Coronary artery (tissue), 2 donors: Measurements from ENCODE around the gene KRT2.

Source experiments
- DNase-seq: peaks from one replicate; pipeline ENCODE4 v3.0.0-alpha.2; 2017; ENCODE audit warnings: low spot score
- H3K27ac ChIP-seq, 2 donors: fragments of 200-600 bp; sonication (generic); one replicate each; pipeline ENCODE4 v1.5.1; 2016 to 2019
- H3K4me3 ChIP-seq: fragments of 200-600 bp; sonication (generic); 2 replicates; pipeline ENCODE4 v1.5.1; 2016; ENCODE audit warnings: mild to moderate bottlenecking, moderate library complexity
- CTCF ChIP-seq: fragments of 200-600 bp; sonication (generic); IDR thresholded peaks from one replicate; pipeline ENCODE4 v1.5.1; 2019; ENCODE audit warnings: antibody characterized with exemption

Gene KRT2

GRCh38 chr12:52660934-52661499 lies 9.0 kb upstream of the KRT2 start:
- no peak for DNase-seq
- H3K4me3 ChIP-seq, result no peak overlapping the region
- TF ChIP-seq CTCF, result no peak
- no peak overlapping the region for H3K27ac ChIP-seq

DNA sequence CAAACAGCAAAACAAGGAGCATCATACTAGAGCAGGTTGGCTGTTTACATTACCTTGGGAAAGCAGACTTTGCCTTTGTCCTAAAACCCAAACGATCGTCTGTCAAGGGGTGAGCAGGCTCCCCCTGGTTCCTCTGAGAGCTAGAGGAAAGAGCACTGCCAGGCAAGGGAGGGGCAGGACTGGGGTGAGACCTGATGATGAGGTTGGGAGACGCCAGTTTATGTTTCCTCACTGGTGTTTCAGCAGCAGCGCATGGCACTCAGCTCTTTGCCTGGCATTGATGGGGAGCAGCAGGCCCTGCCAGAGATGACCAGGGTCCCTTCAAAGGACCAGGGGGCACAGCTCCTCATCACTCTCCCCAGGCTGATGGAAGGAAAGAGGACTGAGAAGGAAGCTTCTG lies 7.9 kb upstream of the KRT2 start:
- Histone ChIP-seq H3K27ac (no peak overlapping the region), H3K4me3 (no peak overlapping the region)
- peak; percentile 16 for DNase-seq
- no peak for TF ChIP-seq CTCF

GRCh38 chr12:52659395-52659794 lies 7.4 kb upstream of the KRT2 start:
- peak; percentile 47 for DNase-seq
- no peak overlapping the region for H3K27ac ChIP-seq
- no peak for TF ChIP-seq CTCF
- no peak overlapping the region for H3K4me3 ChIP-seq

- H3K27ac ChIP-seq, result no peak overlapping the region
- no peak for TF ChIP-seq CTCF
- peak; percentile 50 for DNase-seq
- H3K4me3 ChIP-seq, result no peak overlapping the region
Observed at GRCh38 chr12:52658196-52658595, 6.2 kb upstream of the KRT2 start.

- no peak overlapping the region for H3K4me3 ChIP-seq
- peak; percentile 36 for DNase-seq
- TF ChIP-seq CTCF, result no peak
- no peak overlapping the region for H3K27ac ChIP-seq
Observed at GRCh38 chr12:52657250-52657902, 5.4 kb upstream of the KRT2 start.

GRCh38 chr12:52656616-52657015 lies 4.6 kb upstream of the KRT2 start:
- Histone ChIP-seq H3K27ac (no peak overlapping the region), H3K4me3 (no peak overlapping the region)
- no peak for TF ChIP-seq CTCF
- no peak for DNase-seq

GRCh38 chr12:52655720-52656124 lies 3.7 kb upstream of the KRT2 start:
- peak; percentile 29 for DNase-seq
- no peak overlapping the region for H3K4me3 ChIP-seq
- no peak for TF ChIP-seq CTCF
- no peak overlapping the region for H3K27ac ChIP-seq
